ENCODE measurements around the gene NECTIN4. TPM values are rescaled to one million over a fixed set of nuclear protein-coding genes. Genes with fewer than 3 reads are reported as not detected.
A peak's percentile ranks its signal among the peaks of the same experiment; 100 is the strongest.

NECTIN4 gene
- total RNA-seq, 1 donor from 2014 or later: 42.7 TPM

GRCh38 chr1:161051219-161051618 is 38.1 kb downstream of the NECTIN4 start:
- Histone ChIP-seq H3K9me3 (no peaks in the 10 kb centered on the region), H3K4me3 (no peak overlapping the region), H3K27ac (no peak overlapping the region), H3K4me1 (no peaks in the 10 kb centered on the region), H3K36me3 (no peaks in the 10 kb centered on the region), H3K27me3 (no peaks in the 10 kb centered on the region)
- intact Hi-C loops (cut with DNase I): no loop called here
- DNase-seq (ENCODE audit: extremely low spot score in 2 of 2): no peak
- TF ChIP-seq POLR2AphosphoS5 (IDR thresholded peaks at IDR 0.05; ENCODE audit: insufficient read depth in 1 of 2, low read depth in 1 of 2): no peak
- TF ChIP-seq CTCF (IDR thresholded peaks at IDR 0.05): no peak
- TF ChIP-seq POLR2A (IDR thresholded peaks at IDR 0.05): no peak

GRCh38 chr1:161048949-161049722 is 40.2 kb downstream of the NECTIN4 start:
- DNase-seq (ENCODE audit: extremely low spot score in 2 of 2): no peak
- no peak for TF ChIP-seq POLR2AphosphoS5 (IDR thresholded peaks at IDR 0.05; ENCODE audit: insufficient read depth in 1 of 2, low read depth in 1 of 2)
- no peak for TF ChIP-seq CTCF (IDR thresholded peaks at IDR 0.05)
- TF ChIP-seq POLR2A (IDR thresholded peaks at IDR 0.05): no peak
- intact Hi-C loops (cut with DNase I): loop anchor here (5.0 kb wide), 1 partner anchor 48 kb away; the partner anchor contains the start of gene KLHDC9
- Histone ChIP-seq H3K27me3 (no peaks in the 10 kb centered on the region), H3K36me3 (no peaks in the 10 kb centered on the region), H3K9me3 (no peaks in the 10 kb centered on the region), H3K4me1 (peaks cover 6% of the 10 kb centered on the region), H3K27ac (no peak overlapping the region), H3K4me3 (no peak overlapping the region)

DNA sequence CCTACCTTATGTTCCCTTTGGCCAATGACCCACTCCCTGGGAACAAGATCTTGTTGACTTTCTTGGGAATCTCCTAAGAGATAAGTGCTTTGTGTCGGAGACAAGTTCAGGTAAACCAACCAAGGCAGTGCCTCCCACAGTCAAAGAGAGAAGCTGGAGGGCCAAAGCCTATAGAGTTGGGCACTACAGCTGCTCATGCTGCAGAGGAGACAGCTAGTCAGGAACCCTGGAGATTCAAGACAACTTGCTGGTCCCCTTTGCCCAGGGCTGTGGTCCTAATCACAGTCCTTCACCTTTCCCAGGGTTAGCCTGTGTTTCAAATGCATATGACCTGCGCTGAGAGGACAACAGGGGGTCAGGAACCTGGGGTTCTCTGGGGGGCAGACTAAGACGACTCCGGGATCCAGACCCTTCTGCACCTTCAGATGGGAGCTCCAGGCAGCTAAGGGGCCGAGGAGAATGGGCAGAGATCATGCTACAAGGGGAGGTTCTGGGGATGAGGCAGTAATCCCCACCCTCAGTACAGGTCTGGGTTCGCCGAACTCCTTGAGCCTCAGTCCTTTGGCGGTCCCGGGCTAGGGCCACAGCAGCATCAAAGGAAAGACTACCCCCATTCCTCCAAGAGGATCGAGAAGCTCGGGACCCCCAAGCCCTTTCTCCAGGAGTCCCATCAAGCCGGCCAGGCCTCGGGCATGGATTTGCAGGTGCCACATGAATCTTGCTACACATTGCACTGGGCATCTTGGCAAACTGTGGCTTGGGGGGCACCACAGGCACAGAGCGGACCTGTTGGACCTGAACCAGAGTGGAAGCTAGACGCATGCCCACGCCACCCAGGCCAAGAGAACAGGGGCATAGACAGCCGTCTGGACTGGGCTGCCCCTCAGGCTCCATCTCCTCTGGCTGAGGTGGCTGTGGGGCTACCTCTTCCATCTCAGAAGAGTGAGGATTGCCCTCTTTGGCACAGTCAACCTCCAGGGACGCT is 41.6 kb downstream of the NECTIN4 start:
- Histone ChIP-seq H3K36me3 (peaks cover 0 to 5% of the 10 kb centered on the region in 2 donors), H3K27me3 (no peaks in the 10 kb centered on the region), H3K4me1 (peaks cover 21% of the 10 kb centered on the region), H3K4me3 (no peak overlapping the region), H3K27ac (no peak overlapping the region), H3K9me3 (no peaks in the 10 kb centered on the region)
- TF ChIP-seq POLR2AphosphoS5 (IDR thresholded peaks at IDR 0.05; ENCODE audit: insufficient read depth in 1 of 2, low read depth in 1 of 2) (no peak), CTCF (IDR thresholded peaks at IDR 0.05) (no peak), POLR2A (IDR thresholded peaks at IDR 0.05) (no peak)
- no peak for DNase-seq (ENCODE audit: extremely low spot score in 2 of 2)
- intact Hi-C loops (cut with DNase I): loop anchor here (5.0 kb wide), 1 partner anchor 50 kb away; the partner anchor contains the start of gene KLHDC9

DNA sequence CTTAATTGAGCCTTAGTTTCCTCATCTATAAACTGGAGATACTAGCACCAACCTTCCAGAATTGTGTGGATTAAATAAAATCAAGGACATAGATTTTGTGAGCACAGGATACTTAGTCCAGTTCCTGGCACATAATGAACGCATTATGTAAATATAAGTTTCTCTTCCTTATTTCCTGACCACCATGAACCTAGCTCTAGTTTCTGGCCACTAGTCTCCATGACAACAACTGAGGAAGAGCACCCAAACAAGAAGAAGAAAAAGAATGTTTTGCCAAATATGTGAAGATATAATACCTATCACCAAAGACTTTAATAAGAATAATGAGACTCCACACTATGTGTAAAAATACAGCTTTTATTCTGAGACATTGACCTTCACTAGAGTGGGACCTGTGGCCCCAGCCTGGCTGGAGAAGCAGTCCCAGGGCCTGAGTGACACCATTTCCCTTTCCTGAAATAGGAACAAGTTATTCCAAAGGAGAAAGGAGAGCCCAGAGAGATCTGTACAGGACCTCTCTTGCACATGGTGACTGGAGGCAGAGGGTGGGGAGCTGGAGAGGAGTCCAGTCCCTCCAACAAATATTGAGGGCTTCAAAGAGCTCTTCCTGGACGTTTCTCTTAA is 42.6 kb downstream of the NECTIN4 start:
- peak overlapping the region; percentile 66 to 79 for H3K4me3 ChIP-seq
- H3K36me3 ChIP-seq: peaks cover 0 to 15% of the 10 kb centered on the region in 2 donors
- H3K27ac ChIP-seq: peak overlapping the region; percentile 95
- H3K9me3 ChIP-seq: no peaks in the 10 kb centered on the region
- H3K27me3 ChIP-seq: no peaks in the 10 kb centered on the region
- DNase-seq (ENCODE audit: extremely low spot score in 2 of 2): no peak
- intact Hi-C loops (cut with DNase I): loop anchor here (5.0 kb wide), 1 partner anchor 51 kb away; the partner anchor contains the start of gene KLHDC9
- peaks cover 23% of the 10 kb centered on the region for H3K4me1 ChIP-seq
- no peak for TF ChIP-seq CTCF (IDR thresholded peaks at IDR 0.05)
- TF ChIP-seq POLR2A (IDR thresholded peaks at IDR 0.05): no peak
- TF ChIP-seq POLR2AphosphoS5 (IDR thresholded peaks at IDR 0.05; ENCODE audit: insufficient read depth in 1 of 2, low read depth in 1 of 2): no peak

Measured in vagina (tissue), 2 donors.